K562 (cell line): ENCODE data around the gene PGF. TPM values are rescaled to one million over a fixed set of nuclear protein-coding genes. Genes with fewer than 3 reads are reported as not detected.

ENCODE experiments used
- ATAC-seq: fragments of 200-7000 bp; cut with Tn5 transposase; 3 replicates; pipeline ENCODE4 v1.9.1; 2020; ENCODE audit warnings: moderate library complexity
- BruUV-seq: library from RNA; stranded (reverse); fragments of 400-500 nt; replicated peaks from 2 replicates; lab custom pipeline; 2021; lab: Mats Ljungman, UMichigan
- CTCF ChIA-PET: fragments of 300-600 bp; formaldehyde crosslinking; extraction: SDS; loops from one replicate; lab custom pipeline; 2021; ENCODE audit warnings: low intra/inter-chr PET ratio; lab: Yijun Ruan, JAX
- POLR2A ChIA-PET: fragments of 300-600, 350-650 bp; sonication (Branson Sonifier 250); formaldehyde crosslinking; extraction: SDS; loops from one replicate; lab custom pipeline; 2021; ENCODE audit warnings: antibody characterized with exemption, inconsistent platforms; lab: Yijun Ruan, JAX
- DNase-seq, 4 experiments: peaks; one replicate each; pipeline versions ENCODE4 v3.0.0 to v3.0.0-alpha.2; 2011 to 2018; ENCODE audit warnings: low spot score in 3 of 4, mixed read lengths in 3 of 4; ENCODE audit errors: extremely low read depth in 1 of 4
- FAIRE-seq: peaks from 2 replicates; lab custom pipeline; 2011; peaks lifted over from hg19 to GRCh38; lab: Jason Lieb, UNC
- H2AFZ ChIP-seq: 2 replicates; pipeline ENCODE4 v1.6.0; 2011; ENCODE audit warnings: low read depth, low read length, control low read depth, inconsistent platforms
- H3K27ac ChIP-seq: fragments of 200-600 bp; 3 replicates; pipeline ENCODE4 v1.8.0; 2011; ENCODE audit warnings: low read depth, mild to moderate bottlenecking, control low read depth, inconsistent platforms, low read length, moderate library complexity, mixed read lengths; ENCODE audit errors: extremely low read depth
- H3K27me3 ChIP-seq, 2 experiments: fragments of 300-600 bp in 1 of 2; 2 replicates in 1 of 2; 3 replicates in 1 of 2; pipeline versions ENCODE4 v1.6.0 to v1.8.0; 2011; ENCODE audit warnings: inconsistent platforms in 2 of 2, low read length in 2 of 2, mild to moderate bottlenecking in 1 of 2, mixed read lengths in 1 of 2, moderate library complexity in 1 of 2; ENCODE audit not compliant: control insufficient read depth in 2 of 2, insufficient read depth in 2 of 2
- H3K36me3 ChIP-seq: fragments of 300-600 bp; 3 replicates; pipeline ENCODE4 v1.8.0; 2011; ENCODE audit warnings: mild to moderate bottlenecking, low read length, inconsistent platforms; ENCODE audit not compliant: control insufficient read depth, insufficient read depth
- H3K4me1 ChIP-seq, 2 experiments: fragments of 200-600 bp in 1 of 2; replicated peaks in 1 of 2; 2 replicates in 1 of 2; 3 replicates in 1 of 2; pipeline versions ENCODE4 v1.5.1 to v1.8.0; 2011; ENCODE audit warnings: inconsistent platforms in 2 of 2, low read length in 2 of 2, mild to moderate bottlenecking in 1 of 2, mixed read lengths in 1 of 2, moderate library complexity in 1 of 2; ENCODE audit not compliant: control insufficient read depth in 2 of 2, insufficient read depth in 2 of 2
- H3K4me2 ChIP-seq: 2 replicates; pipeline ENCODE4 v1.6.1; 2011; ENCODE audit warnings: low read length, control low read depth, inconsistent platforms, mixed read lengths; ENCODE audit not compliant: insufficient read depth
- H3K4me3 ChIP-seq: fragments of 200-600 bp; sonication (generic), shearing (Covaris generic); 2 replicates; pipeline ENCODE4 v1.5.1; 2016; ENCODE audit warnings: control low read depth, inconsistent platforms
- H3K79me2 ChIP-seq: fragments of 200-600 bp; 3 replicates; pipeline ENCODE4 v1.8.0; 2011; ENCODE audit warnings: low read length, inconsistent platforms; ENCODE audit not compliant: control insufficient read depth, insufficient read depth
- H3K9ac ChIP-seq, 2 experiments: 2 replicates each; pipeline versions ENCODE4 v1.6.0 to v1.6.1; 2011; ENCODE audit warnings: low read depth in 2 of 2, low read length in 2 of 2, control low read depth in 1 of 2, inconsistent platforms in 1 of 2, mild to moderate bottlenecking in 1 of 2, mixed read lengths in 1 of 2; ENCODE audit not compliant: insufficient read depth in 1 of 2
- H3K9me1 ChIP-seq: one replicate; pipeline ENCODE4 v1.6.0; 2011; ENCODE audit warnings: inconsistent platforms, mild to moderate bottlenecking, low read length, moderate library complexity; ENCODE audit not compliant: control insufficient read depth, insufficient read depth
- H3K9me3 ChIP-seq: replicated peaks from 2 replicates; pipeline ENCODE4 v1.5.1; 2011; ENCODE audit warnings: low read depth, low read length, inconsistent platforms; ENCODE audit not compliant: control insufficient read depth, insufficient read depth
- H4K20me1 ChIP-seq: replicated peaks from 2 replicates; pipeline ENCODE4 v1.6.1; 2011; ENCODE audit warnings: low read length, inconsistent platforms, mixed read lengths; ENCODE audit not compliant: control insufficient read depth, insufficient read depth
- CBX2 ChIP-seq: fragments of 200-600 bp; sonication (generic); IDR thresholded peaks from one replicate; pipeline ENCODE4 v1.6.1; 2012; ENCODE audit warnings: mild to moderate bottlenecking, low read length, inconsistent platforms; ENCODE audit not compliant: insufficient read depth, poor library complexity, severe bottlenecking
- E2F3 ChIP-seq: fragments of 250-450 bp; sonication (Bioruptor Pico); IDR thresholded peaks from 2 replicates; pipeline ENCODE4 v1.4.0; 2020; ENCODE audit warnings: mild to moderate bottlenecking
- GATA2 ChIP-seq: sonication (generic); formaldehyde crosslinking; IDR thresholded peaks from 2 replicates; pipeline ENCODE4 v1.4.0; 2020; ENCODE audit warnings: mild to moderate bottlenecking, missing genetic modification reagents
- GTF2A2 ChIP-seq: IDR thresholded peaks from 2 replicates; pipeline ENCODE4 v1.6.1; 2016; ENCODE audit warnings: mild to moderate bottlenecking, missing genetic modification characterization, missing compliant biosample characterization
- MCM2 ChIP-seq: fragments of 450-650 bp; IDR thresholded peaks from 2 replicates; pipeline ENCODE4 v1.6.1; 2017; ENCODE audit warnings: low read depth, mild to moderate bottlenecking
- MEF2A ChIP-seq: IDR thresholded peaks from 2 replicates; pipeline ENCODE4 v1.6.1; 2011; ENCODE audit warnings: low read depth, mild to moderate bottlenecking, low read length, moderate library complexity; ENCODE audit not compliant: control insufficient read depth
- MTA3 ChIP-seq: fragments of 450-650 bp; formaldehyde crosslinking; IDR thresholded peaks from 2 replicates; pipeline ENCODE4 v1.6.1; 2017; ENCODE audit warnings: mild to moderate bottlenecking, borderline replicate concordance
- NR2F6 ChIP-seq: fragments of 450-650 bp; formaldehyde crosslinking; IDR thresholded peaks from 2 replicates; pipeline ENCODE4 v1.4.0; 2020; ENCODE audit warnings: mild to moderate bottlenecking
- TBP ChIP-seq: optimal IDR thresholded peaks from 2 replicates; pipeline ENCODE3; 2011; ENCODE audit warnings: low read depth, low read length, improper control_type of control experiment
- ZBTB7A ChIP-seq: IDR thresholded peaks from 2 replicates; pipeline ENCODE4 v1.6.1; 2011; ENCODE audit warnings: low read depth, mild to moderate bottlenecking, low read length, moderate library complexity, borderline replicate concordance; ENCODE audit not compliant: control insufficient read depth
- ZC3H8 ChIP-seq: fragments of 450-650 bp; IDR thresholded peaks from 2 replicates; pipeline ENCODE4 v1.6.1; 2017
- ZNF717 ChIP-seq: fragments of 250-450 bp; sonication (Bioruptor Pico); IDR thresholded peaks from 2 replicates; pipeline ENCODE4 v1.5.0; 2021
- ZNF77 ChIP-seq: fragments of 250-450 bp; sonication (Bioruptor Pico); IDR thresholded peaks from 2 replicates; pipeline ENCODE4 v1.5.0; 2020
- ZSCAN32 ChIP-seq: fragments of 450-650 bp; formaldehyde crosslinking; IDR thresholded peaks from 2 replicates; pipeline ENCODE4 v1.4.0; 2020; ENCODE audit warnings: mild to moderate bottlenecking, moderate library complexity
- WGBS: fragments of 100-300 bp; shearing (Covaris generic); methylation state at CpG from one replicate; pipeline ENCODE4 v1.1.6; 2016; ENCODE audit warnings: low coverage, mixed read lengths; ENCODE audit not compliant: insufficient coverage; ENCODE audit errors: missing lambda C conversion rate; 5-methylcytosine and 5-hydroxymethylcytosine counted together
- in situ Hi-C: fragments of 300-500 bp; cut with MboI; formaldehyde crosslinking; loops from 4 replicates; pipeline ENCODE4 v1.15.0; 2018; ENCODE audit warnings: inconsistent platforms, mixed read lengths
- intact Hi-C: fragments of 100-400 bp; cut with micrococcal nuclease; formaldehyde crosslinking; loops from 2 replicates; pipeline ENCODE4 v1.14.2; 2022
- polyA plus RNA-seq, 8 experiments: library from polyadenylated mRNA; depleted of rRNA in 4 of 8; stranded (reverse) in 5 of 8; unstranded in 3 of 8; fragments of >200 nt; fragmentation: Nextera tagmentation in 2 of 8; fragmentation: Illumina TruSeq in 1 of 8; extraction: Ambion mirVana in 2 of 8; extraction: Trizol in 1 of 8; gene quantifications; 2 replicates each; pipeline versions ENCODE4 v1.2.1 to v1.2.3, GENCODE V29; 2011 to 2014; ENCODE audit warnings: inconsistent platforms in 1 of 8, missing spikeins in 1 of 8
- total RNA-seq, 7 experiments: library from RNA; depleted of rRNA in 6 of 7; stranded (reverse); fragments of >200 nt in 6 of 7; fragmentation: Illumina TruSeq in 2 of 7; extraction: Trizol in 2 of 7; gene quantifications; 2 replicates each; pipeline versions ENCODE4 v1.2.1 to v1.2.3, GENCODE V29; 2011 to 2021; ENCODE audit warnings: low replicate concordance in 1 of 7
- TF ChIP-seq, protein P1 (sequence below): fragments of 250-450 bp; sonication (Bioruptor Pico); IDR thresholded peaks from 2 replicates; pipeline ENCODE4 v1.8.0; 2022; ENCODE audit warnings: inconsistent platforms
- TF ChIP-seq, protein P2 (sequence below): fragments of 450-650 bp; formaldehyde crosslinking; IDR thresholded peaks from 2 replicates; pipeline ENCODE4 v1.4.0; 2022; ENCODE audit warnings: missing genetic modification characterization
- TF ChIP-seq, protein P3 (sequence below): sonication (generic); formaldehyde crosslinking; IDR thresholded peaks from 2 replicates; pipeline ENCODE4 v1.8.1; 2023; ENCODE audit warnings: mild to moderate bottlenecking, missing genetic modification reagents

Gene PGF
- total and polyA plus RNA-seq, 9 of the 15 experiments (the other 6 are each of a cell fraction or from before 2014, with no cell fraction given), result 0.04 to 0.44 (median 0.18) TPM

DNA sequence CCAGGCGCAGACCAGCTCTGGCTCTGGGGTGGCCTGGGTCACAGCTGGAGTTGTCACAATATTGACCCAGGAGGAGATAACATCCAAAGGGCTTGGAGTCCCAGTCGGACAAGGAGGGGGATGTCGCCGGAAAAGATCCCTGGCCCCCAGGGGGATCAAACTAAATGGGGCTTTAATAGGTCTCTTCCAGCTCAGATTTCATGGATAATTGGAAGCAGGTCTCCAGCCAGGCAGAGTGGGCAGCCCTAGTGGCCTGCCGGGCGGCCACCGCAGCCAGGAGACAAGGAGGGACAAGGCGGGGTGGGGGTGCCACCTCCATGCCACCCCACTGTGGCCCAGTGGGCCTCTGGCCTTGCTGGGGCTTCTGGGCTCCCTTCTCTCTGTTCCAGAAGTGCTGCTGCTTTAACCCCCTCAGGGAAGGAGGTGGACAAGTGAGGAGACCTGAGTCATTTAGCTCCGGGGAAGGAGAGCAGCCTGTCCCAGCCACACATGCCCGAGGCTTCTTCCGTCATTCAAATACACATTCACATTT is 23.1 kb upstream of the PGF start (continued):
- no peak for TF ChIP-seq TBP
- no peak for TF ChIP-seq ZNF77 (CRISPR knock-in tag)
- no peak for TF ChIP-seq E2F3 (CRISPR knock-in tag)
- TF ChIP-seq MEF2A, result no peak
- TF ChIP-seq, protein P1, sequence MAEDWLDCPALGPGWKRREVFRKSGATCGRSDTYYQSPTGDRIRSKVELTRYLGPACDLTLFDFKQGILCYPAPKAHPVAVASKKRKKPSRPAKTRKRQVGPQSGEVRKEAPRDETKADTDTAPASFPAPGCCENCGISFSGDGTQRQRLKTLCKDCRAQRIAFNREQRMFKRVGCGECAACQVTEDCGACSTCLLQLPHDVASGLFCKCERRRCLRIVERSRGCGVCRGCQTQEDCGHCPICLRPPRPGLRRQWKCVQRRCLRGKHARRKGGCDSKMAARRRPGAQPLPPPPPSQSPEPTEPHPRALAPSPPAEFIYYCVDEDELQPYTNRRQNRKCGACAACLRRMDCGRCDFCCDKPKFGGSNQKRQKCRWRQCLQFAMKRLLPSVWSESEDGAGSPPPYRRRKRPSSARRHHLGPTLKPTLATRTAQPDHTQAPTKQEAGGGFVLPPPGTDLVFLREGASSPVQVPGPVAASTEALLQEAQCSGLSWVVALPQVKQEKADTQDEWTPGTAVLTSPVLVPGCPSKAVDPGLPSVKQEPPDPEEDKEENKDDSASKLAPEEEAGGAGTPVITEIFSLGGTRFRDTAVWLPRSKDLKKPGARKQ (CRISPR knock-in tag), result no peak

DNA sequence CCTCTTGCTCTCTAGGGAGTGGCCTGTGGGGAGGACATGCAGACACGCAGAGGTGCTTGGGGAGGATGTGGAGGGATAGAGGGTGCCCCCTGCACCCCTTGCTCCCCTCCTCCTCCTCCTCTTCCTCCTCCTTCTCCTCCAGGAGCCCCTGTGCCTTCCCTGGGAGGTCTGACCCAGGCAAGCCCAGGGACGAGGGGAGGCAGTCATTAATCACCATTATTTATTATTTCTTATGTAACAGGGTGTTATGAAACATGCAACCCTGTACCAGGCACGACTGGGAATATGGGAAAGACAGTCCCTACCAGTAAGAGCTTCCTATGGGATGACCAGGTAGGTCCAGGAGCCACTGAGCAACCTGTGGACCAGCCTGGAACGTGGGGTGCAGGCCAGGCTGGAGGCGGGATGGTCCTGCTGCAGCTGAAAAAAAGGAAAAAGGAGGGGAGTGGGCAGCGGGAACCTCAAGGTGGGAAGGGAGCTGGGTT is 22.5 kb upstream of the PGF start:
- Histone ChIP-seq H3K79me2 (no peaks in the 10 kb centered on the region), H2AFZ (no peak overlapping the region), H3K27me3 (no peaks in the 10 kb centered on the region), H3K9ac (no peak overlapping the region), H3K4me3 (no peak overlapping the region), H3K9me1 (no peaks in the 10 kb centered on the region), H3K4me2 (no peak overlapping the region), H3K27ac (no peak overlapping the region), H3K4me1 (peaks cover 0 to 33% of the 10 kb centered on the region in 2 experiments; a peak in 2 of 5 replicates), H4K20me1 (no peaks in the 10 kb centered on the region), H3K36me3 (no peaks in the 10 kb centered on the region), H3K9me3 (no peaks in the 10 kb centered on the region)
- WGBS, result 15% methylated on average over 4 of the region's 6 CpGs
- FAIRE-seq, result no peak
- POLR2A ChIA-PET, result no interaction called here
- no TSS peak for BruUV-seq
- ATAC-seq, result no peak
- in situ Hi-C loops (no loop called here), intact Hi-C loops (no loop called here)
- DNase-seq, result peak in 1 of 4 experiments; percentile 1
- CTCF ChIA-PET, result no interaction called here
- TF ChIP-seq GATA2 (CRISPR knock-in tag) (no peak), MCM2 (no peak), E2F3 (CRISPR knock-in tag) (no peak), MTA3 (no peak), ZNF717 (no peak), ZBTB7A (no peak), ZSCAN32 (CRISPR knock-in tag) (no peak), GTF2A2 (tag) (no peak), CBX2 (no peak), ZC3H8 (no peak), NR2F6 (CRISPR knock-in tag) (no peak)
- TF ChIP-seq, protein P2, sequence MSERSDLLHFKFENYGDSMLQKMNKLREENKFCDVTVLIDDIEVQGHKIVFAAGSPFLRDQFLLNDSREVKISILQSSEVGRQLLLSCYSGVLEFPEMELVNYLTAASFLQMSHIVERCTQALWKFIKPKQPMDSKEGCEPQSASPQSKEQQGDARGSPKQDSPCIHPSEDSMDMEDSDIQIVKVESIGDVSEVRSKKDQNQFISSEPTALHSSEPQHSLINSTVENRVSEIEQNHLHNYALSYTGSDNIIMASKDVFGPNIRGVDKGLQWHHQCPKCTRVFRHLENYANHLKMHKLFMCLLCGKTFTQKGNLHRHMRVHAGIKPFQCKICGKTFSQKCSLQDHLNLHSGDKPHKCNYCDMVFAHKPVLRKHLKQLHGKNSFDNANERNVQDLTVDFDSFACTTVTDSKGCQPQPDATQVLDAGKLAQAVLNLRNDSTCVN (CRISPR knock-in tag), result no peak
- TF ChIP-seq, protein P3, sequence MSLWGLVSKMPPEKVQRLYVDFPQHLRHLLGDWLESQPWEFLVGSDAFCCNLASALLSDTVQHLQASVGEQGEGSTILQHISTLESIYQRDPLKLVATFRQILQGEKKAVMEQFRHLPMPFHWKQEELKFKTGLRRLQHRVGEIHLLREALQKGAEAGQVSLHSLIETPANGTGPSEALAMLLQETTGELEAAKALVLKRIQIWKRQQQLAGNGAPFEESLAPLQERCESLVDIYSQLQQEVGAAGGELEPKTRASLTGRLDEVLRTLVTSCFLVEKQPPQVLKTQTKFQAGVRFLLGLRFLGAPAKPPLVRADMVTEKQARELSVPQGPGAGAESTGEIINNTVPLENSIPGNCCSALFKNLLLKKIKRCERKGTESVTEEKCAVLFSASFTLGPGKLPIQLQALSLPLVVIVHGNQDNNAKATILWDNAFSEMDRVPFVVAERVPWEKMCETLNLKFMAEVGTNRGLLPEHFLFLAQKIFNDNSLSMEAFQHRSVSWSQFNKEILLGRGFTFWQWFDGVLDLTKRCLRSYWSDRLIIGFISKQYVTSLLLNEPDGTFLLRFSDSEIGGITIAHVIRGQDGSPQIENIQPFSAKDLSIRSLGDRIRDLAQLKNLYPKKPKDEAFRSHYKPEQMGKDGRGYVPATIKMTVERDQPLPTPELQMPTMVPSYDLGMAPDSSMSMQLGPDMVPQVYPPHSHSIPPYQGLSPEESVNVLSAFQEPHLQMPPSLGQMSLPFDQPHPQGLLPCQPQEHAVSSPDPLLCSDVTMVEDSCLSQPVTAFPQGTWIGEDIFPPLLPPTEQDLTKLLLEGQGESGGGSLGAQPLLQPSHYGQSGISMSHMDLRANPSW, result no peak
